NCI-H2171 treated with DMSO at 0.1 percent for 48 hours (cell line): ENCODE results near the gene C1orf185.
"Not testable (repeated sequence)": the region's sequence is repeated elsewhere in the genome, so short reads cannot be mapped to it uniquely, and the experiment has no call there.

Experiments used
- DNase-seq: peaks from one replicate; lab custom pipeline; 2025; lab: John Stamatoyannopoulos, UW

The C1orf185 gene

DNA sequence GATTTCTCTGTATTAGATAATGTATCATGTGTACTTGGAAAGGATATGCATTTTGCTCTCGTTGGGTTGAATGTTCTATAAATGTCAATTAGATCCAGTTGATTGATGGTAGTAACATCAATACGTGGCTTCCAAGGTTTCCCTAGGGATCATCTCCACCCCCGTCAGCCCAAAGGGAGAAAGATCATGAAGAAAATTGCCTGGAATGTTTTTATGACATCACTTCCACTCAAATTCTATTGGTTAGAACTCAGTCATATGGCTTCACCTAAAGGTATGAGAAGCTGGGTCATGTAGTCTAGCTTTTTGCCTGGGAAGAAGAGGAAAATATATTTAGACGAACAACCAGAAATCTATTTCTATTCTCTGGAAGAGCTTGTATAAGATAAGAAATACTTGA is at the start of gene C1orf185:
TSS of gene C1orf185 (plus strand) at position 253 of the 400 bp plus-strand sequence. CDS start at position 259, 6 bp downstream.
- DNase-seq: peak; percentile 38

DNA sequence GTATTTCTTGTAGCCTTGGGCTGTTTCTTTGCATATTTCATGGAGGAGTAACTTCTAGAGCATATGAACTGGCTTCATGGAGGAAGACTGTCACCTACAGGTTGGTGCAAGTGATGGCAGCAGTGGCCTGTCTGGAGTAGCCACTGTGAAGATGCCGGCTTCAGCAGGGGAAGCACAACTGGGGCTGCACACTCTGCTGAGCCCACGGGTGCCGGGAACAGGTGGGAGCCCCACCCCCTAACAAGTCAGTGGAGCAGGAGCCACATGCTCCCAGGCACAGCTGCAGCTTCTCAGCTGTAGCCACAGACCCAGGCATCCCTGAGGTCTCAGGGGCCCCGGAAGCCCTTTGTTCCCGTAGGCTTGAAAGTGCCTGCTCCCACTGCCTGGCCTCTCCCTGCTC is 43.2 kb upstream of the C1orf185 start:
- no peak for DNase-seq

DNA sequence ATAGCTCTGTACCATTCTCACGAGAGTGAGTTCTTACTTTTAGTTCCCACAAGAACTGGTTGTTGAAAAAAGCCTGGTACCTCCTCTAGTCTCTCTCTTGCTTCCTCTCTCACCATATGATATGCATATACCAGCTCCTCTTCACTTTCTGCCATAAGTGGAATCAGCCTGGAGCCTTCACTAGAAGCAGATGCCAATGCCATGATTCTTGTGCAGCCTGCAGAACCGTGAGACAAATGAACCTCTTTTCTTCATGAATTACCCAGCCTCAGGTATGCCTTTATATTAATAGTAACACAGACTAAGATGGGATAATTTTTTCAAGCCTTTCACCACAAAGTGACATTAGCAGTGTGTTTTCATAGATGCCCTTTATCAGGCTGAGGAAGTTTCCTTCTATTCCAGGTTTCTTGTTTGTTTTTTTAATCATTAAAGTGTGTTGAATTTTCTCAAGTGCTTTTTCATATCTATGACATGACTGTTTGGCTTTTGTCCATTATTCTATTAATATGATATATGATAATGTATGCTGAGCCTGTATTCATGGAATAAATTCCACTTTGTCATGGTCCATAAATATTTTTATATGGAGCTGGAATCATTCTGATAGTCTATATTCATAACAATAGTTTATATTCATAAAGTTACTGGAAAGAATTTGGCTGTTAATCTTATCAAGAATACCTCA is 40.7 kb upstream of the C1orf185 start:
- no peak for DNase-seq

DNA sequence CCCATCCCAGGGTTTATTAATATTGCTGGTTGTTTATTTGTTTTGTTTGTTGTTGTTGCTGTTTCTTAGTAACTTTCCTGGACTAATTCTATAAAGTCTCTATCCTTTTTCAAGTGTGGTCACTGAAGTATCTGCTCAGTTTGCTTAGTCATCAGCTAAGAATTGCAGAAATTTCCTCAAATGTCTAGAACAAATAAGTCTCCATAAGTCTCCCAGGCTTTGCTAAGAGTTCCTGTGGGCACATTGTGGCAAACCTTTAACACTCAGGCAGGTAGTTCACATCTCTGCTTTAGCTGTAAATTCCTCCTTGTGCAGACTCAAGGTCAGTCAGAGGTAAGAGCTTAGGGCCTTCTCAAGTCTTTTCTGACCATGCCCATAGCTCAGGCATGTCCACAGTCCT is 38.9 kb upstream of the C1orf185 start:
- DNase-seq: no peak

DNA sequence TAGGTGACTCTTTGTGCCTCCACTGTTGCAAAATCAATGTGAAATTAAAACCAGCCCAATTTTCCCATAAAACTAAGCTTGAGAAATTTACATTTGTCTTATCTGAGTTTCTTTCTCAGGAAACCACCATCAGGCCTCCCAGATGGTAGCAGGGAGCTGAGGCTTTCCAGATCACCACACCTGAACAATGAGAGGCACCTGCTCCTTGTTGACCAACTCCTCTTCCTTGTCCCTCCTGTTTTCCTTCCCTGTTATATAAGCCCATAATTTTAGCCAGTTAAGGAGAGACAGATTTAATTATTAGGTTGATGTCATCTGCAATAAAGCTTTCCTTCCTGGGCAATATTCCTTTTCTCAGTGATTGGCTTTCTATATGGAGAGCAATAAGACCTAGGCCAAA is 32.0 kb upstream of the C1orf185 start:
- DNase-seq: peak; percentile 74

DNA sequence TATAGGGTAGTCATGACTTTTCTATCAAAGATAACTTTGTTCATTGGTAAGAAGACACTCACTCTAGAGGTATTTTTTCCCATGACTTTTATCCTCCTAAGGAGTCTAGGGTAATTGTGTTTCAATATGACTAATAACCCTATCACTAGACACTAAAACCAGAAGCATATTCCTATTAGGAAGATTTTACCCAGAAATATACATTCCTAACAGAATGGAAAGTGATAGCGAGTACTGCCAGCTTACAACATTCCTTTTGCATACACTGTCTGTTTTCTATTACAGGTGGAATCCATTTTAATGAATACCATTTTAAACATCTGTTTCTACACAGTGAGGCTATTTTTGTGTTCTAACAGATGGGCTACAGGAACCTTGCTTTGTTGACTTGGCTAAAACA is 31.4 kb upstream of the C1orf185 start:
- DNase-seq: peak; percentile 27

DNA sequence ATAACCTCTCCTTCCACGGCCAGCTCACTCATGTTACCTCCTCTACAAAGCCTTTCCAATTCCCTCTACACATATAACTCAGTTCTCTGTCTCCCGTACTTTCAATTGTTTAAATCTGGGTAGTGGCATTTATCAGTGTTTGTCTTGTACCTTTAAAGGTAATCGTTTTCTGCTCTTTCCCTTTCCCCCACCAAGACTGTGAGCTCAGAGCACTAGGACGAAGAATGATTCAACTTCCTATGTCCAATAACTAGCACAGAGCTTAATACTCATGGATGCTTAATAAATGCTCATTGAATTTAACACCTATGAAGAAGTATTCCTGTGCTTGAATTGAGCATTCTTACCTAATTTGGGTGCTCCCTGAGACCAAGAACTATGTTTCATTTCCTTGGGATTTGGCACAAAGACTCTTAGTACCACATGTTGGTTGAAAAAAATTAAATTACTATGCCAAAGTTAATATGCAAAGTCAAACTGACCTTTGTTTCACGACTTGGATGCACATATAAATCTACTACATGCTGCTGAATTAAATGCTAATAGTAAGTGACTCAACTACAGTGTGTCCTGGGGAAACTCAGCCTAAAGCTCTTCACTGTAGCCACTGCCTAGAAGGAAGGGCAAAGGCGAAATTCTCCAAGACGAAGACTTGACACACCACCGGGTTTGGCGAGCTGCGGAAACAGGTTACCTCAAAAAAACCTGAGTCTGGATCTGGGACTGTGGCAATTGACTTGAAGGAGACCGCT is 30.6 kb upstream of the C1orf185 start:
- no peak for DNase-seq

DNA sequence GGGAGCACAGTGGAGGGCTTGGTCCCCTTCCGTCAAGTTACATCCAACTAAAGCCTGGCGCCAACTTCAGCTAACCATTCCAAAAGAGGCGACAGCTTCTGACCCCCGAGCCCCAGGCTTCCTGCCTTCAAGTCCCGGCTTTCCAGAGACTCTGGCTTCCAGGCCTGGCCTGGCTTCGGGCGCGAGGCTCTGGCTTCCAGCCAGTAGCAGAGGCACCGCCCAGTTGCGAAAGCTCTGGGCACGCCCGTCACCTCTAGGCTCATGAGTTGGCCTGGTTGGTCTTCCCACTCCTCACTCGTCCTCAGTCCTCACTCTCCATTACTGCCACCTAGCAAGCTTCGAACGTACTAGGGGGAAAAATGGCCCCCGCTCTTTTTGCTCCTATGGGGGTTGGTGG is 30.0 kb upstream of the C1orf185 start:
- no peak for DNase-seq

DNA sequence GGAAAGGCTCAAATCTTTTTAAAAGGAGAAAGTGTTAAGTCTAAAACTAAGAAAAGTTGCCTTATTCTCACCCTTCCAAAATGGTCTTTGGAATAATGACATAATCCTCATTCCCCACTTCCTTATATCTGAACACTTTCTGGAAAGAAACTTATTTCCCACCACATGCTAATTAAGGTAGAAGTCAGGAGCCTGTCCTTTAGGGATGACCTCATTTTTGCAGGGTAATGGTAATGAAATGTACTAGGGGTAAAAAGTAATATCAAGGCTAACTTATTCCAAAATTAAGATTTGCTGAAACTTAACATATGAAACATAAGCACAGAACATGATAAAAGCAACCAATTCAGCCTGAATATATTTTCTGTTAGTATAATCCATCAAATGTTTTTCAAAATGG is 29.4 kb upstream of the C1orf185 start:
- DNase-seq: no peak

DNA sequence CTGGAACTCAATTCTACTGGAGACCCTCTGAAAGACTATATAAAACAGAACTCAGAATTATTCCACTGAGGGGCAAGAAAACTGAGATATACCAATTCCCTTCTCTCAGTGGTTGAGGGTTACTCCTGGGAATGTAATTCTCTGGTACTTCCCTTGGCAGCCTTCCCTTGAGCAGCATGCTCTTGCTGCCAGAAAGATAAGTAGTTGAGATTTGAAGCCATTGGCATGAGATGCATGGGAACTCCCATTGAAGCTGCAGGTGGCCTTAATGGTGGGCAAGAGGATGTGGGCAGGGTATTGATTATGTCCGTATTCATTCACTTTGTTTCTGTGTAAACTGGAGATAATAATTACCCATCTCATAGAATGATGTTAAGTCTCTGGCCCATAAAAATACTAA is 28.6 kb upstream of the C1orf185 start:
- peak; percentile 12 for DNase-seq

DNA sequence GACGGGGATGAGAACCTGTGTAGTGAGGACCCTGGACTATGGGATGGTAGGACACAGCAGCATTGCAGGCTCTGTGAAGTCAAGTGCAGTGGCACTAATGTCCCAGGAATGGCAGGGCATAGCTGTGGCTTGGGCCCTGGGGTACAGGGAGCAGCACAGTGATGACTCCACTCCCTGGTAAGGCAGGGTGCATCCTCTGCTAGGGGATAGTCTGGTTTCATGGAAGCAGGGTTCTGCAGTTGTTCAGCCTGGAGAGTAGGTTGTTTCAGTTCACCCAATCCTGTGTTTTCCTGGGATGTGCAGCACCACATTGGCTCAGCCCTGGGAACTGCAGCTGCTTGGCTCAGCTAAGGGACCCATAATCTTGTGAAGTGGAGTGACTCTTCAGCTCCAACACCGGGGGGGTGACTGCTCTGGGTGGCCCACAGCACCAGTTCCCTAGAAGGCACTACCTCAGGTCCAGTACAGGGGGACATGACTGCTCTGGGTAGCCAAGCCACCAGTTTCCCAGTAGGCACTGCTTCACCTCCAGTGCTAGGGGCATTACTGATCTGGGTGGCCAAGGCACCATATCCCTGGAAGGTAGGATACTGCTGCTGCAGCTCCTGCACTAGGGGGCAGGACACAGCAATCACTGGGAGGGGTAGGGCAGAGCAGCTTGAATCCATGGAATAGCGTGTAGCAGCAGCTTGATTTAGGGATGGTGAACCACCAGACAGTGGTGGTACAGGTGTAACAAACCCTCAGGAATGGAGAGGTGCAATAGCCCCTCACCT is 15.3 kb upstream of the C1orf185 start:
- no peak for DNase-seq

DNA sequence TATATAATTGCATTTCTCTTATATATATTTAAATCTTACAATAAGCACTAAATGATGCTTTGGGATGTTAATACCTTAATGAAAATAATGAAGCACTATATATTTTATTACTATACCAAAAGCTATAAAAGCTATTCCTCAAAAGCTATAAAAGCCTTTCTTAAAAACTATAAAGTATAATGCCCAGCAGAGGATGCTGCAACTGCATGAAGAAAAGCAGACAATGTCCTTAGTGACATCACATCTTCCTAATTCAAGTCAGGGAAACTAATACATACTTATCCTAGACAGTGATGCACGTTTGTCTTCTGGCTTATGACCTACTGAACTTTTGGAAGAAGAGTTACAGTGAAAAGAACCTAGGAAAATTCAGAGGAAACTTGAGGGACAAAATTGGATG is 13.6 kb upstream of the C1orf185 start:
- no peak for DNase-seq

DNA sequence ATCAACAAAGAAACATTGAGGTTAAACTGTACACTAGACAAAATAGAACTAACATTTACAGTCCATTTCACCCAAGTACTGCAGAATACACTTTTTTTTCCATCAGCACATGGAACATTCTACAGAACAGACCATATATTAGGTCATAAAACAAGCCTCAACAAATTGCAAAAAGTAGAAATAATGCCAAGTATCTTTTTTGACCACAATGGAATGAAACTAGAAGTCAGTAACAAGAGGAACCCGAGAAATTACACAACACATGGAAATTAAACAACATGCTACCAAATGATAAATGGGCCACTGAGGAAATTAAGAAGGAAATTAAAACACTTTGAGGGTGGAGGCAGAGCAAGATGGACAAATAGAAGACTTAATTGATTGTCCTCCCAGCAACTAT is 8.4 kb upstream of the C1orf185 start:
- no peak for DNase-seq

DNA sequence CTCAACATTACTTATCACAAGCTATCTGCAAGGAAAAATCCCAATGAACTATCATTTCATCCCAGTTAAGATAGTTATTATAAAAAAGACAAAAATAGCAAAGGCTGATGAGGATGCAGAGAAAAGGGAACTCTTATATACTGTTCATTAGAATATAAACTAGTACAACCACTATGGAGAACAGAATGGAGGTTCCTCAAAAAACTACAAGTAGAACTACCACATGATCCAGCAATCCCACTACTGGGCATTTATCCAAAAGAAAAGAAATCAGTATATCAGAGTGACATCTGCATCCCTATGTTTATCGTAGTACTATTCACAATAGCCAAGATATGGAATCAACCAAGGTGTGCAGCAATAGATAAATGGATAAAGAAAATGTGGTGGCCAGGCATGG is 4.9 kb upstream of the C1orf185 start:
- DNase-seq: no peak

DNA sequence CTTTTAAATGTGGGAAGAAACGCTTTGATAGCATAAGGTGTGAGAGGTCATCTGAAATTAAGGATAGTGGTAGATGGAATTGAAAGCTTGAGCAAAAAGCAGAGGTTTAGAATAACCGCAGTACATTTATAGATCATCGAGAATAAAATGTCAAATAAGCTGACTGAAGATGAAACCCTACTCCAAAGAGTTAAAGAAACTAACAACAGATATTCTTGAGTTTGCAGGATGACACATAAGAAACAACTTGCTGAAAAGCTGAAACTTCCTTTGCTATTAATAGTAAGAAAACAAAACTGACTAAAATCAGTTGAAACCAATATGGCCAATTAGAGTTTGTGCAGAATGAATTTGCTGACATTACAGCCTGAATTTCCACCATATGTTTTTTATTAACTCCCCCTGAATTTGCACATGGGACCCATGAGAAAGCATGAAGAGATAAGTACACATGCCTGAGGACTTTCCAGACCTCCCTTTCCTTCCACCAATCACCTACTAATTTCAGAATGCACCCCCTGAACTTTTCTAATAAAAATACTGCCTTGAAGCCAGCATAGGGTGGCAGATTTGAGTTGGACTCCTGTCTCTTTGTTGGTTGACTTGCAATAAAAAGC is 1.7 kb upstream of the C1orf185 start:
- DNase-seq: no peak

DNA sequence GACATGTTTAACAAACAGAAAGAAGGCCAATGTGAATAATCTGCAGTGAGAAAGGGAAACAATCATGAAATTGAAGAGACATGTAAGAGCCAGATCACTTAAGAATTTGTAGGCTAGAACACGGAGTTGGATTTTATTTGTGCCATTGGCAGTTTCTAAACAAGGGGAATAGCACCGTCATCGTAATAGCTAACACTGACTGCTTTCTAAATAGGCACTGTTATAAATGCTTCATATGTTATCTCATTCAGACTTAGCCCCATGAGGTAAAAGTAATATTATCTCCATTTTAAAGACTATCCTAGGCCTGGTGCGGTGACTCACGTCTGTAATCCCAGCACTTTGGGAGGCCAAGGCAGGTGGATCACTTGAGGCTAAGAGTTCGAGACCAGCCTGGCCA is 12.1 kb downstream of the C1orf185 start:
- DNase-seq: no peak

DNA sequence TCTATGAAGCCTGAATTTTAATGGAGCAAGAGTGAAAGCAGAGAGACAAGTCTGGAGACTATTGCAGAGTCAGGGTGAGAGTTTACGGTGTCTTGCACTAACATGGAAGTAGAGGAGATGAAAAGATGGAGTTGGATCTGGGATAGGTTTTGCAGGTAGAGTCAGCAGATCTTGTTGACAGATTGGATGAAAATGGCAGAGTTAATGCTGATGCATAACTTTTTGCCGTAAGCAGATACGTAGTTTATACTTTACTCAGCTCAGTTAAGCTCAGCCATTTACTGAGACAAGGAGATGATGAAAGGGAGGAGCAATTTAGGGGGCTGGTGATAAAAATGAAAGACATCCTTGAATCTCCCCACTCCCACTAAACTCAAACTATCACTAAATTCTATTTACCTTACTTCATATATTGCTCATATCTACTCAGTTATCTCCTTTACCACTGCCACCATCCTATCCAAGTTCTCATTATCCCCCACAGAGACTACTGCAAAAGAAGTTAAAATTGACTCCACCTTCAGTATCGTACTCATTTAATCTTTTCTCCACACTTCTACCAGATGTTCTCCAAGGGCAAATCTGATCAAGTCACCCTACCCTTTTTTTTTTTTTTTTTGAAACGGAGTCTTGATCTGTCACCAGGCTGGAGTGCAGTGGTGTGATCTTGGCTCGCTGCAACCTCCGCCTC is 13.8 kb downstream of the C1orf185 start:
- DNase-seq: no peak

DNA sequence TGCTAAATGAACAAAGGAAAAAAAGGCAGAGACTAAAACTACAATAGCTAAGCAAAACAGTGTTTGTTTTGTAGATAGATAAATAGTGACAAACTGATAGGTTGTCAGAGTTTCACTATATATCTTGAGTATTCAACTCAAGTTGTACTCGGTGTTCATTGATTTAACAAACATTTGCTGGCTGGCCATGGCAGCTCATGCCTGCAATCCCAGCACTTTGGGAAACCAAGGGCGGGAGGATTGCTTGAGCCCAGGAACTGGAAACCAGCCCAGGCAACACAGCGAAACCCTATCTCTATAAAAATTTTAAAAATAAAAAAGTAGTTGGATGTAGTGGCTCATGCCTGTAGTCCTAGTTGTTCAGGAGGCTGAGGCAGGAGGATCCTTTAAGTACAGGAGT is 17.3 kb downstream of the C1orf185 start:
- DNase-seq: no peak

DNA sequence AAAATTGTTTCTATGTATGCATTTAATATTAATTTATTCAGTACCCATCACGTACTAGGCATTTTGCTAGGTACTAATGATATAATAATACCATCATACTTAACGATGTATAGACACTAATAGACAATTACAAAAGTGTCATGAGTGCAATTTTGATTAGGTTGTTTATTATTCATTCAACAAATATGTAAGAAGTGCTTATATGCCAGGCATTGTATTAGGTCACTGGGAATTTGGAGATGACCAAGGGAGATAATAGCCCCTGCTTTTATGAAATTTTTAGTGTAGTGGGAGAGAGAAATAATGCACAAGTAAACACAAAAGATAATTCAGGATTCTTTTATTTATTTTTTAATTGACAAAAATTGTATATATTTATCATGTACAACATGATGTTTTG is 18.6 kb downstream of the C1orf185 start:
- no peak for DNase-seq

DNA sequence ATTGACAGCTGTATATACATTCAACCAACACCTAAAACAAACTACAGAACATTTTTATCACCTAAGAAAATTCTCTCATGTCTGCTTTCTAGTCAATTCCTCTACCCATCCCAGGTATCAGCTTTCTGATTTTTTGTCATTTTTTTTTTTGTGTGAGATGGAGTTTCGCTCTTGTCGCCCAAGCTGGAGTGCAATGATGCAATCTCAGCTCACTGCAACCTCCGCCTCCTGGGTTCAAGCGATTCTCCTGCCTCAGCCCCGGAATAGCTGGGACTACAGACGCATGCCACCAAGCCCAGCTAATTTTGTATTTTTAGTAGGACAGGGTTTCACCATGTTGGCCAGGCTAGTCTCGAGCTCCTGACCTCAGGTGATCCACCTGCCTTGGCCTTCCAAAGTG is 25.1 kb downstream of the C1orf185 start:
- DNase-seq: not testable (repeated sequence)

DNA sequence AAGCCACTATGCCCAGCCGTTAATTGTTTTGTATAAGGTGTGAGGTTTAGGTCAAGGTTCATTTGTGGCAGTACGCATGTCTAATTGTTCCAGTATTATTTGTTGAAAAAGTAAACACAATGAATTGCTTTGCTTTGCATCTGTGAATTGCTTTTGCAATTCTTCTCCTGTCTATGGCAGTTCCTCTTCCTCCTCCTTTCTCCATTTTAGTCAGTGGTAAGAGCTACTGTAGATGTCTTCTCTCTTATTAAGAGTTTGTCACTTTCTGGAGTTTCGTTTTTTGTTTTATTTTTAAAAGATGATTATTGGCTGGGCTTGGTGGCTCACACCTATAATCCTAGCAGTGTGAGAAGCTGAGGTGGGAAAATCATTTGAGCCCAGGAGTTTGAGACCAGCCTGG is 29.2 kb downstream of the C1orf185 start:
- no peak for DNase-seq

DNA sequence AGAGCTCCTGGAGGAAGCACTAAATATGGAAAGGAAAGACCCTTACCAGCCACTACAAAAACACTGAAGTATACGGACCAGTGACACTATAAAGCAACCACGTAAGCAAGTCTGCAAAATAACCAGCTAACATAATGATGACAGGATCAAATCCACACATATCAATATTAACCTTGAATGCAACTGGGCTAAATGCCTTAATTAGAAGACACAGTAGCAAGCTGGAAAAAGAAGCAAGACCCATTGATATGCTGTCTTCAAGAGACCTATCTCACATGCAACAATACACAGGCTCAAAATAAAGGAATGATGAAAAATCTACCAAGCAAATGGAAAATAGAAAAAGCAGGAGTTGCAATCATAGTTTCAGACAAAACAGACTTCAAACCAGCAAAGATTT is 31.0 kb downstream of the C1orf185 start:
- DNase-seq: no peak
